HG03045 (cell line): ENCODE data around the gene PLCB2.

Experiments used
- ATAC-seq: cut with Tn5 transposase; IDR thresholded peaks from one replicate; pipeline ENCODE4 v1.9.1; 2021; ENCODE audit warnings: mild to moderate bottlenecking, moderate library complexity; ENCODE audit not compliant: unreplicated experiment

Gene PLCB2

GRCh38 chr15:40287968-40288367 lies 19.8 kb downstream of the PLCB2 start:
- no peak for ATAC-seq

- no peak for ATAC-seq
Measured at GRCh38 chr15:40287505-40287904, 20.2 kb downstream of the PLCB2 start.

- ATAC-seq: no peak
Measured at GRCh38 chr15:40286794-40287193, 20.9 kb downstream of the PLCB2 start.

GRCh38 chr15:40286061-40286532 lies 21.6 kb downstream of the PLCB2 start:
- no peak for ATAC-seq

GRCh38 chr15:40285554-40286011 lies 22.2 kb downstream of the PLCB2 start:
- ATAC-seq: no peak

GRCh38 chr15:40285151-40285550 lies 22.6 kb downstream of the PLCB2 start:
- ATAC-seq: no peak

- ATAC-seq: no peak
Measured at GRCh38 chr15:40283615-40284300, 24.0 kb downstream of the PLCB2 start.

GRCh38 chr15:40282869-40283614 lies 24.7 kb downstream of the PLCB2 start, which contains the start of gene ANKRD63:
Gene ANKRD63 (minus strand): TSS chr15:40283064. CDS start chr15:40282586, 478 bp downstream.
- ATAC-seq: no peak

GRCh38 chr15:40282147-40282868 lies 25.4 kb downstream of the PLCB2 start:
- no peak for ATAC-seq

GRCh38 chr15:40281801-40282146 lies 26.0 kb downstream of the PLCB2 start:
- ATAC-seq: no peak

- no peak for ATAC-seq
Measured at GRCh38 chr15:40281057-40281800, 26.5 kb downstream of the PLCB2 start.

- ATAC-seq: no peak
Measured at GRCh38 chr15:40280260-40281056, 27.3 kb downstream of the PLCB2 start.

- no peak for ATAC-seq
Measured at GRCh38 chr15:40279437-40280141, 28.1 kb downstream of the PLCB2 start.

- no peak for ATAC-seq
Measured at GRCh38 chr15:40278026-40278425, 29.7 kb downstream of the PLCB2 start.

GRCh38 chr15:40277471-40277870 lies 30.3 kb downstream of the PLCB2 start:
- ATAC-seq: no peak

GRCh38 chr15:40276927-40277326 lies 30.8 kb downstream of the PLCB2 start:
- no peak for ATAC-seq

- ATAC-seq: no peak
Measured at GRCh38 chr15:40275954-40276353, 31.8 kb downstream of the PLCB2 start.

- no peak for ATAC-seq
Measured at GRCh38 chr15:40275523-40275922, 32.2 kb downstream of the PLCB2 start.
